Stimulated activated CD8-positive, alpha-beta memory T cell treated with anti-CD3 and anti-CD28 coated beads, Interleukin-7, amount 100 ng/mL, for 1 hour (primary cell): ENCODE results near the gene ACAP1.
"Not testable (repeated sequence)": the region's sequence is repeated elsewhere in the genome, so short reads cannot be mapped to it uniquely, and the experiment has no call there.

Experiments used
- DNase-seq, 2 donors: peaks; one replicate each; pipeline ENCODE4 v3.0.0-alpha.2; 2020; ENCODE audit warnings: low read depth in 2 of 2

Gene ACAP1

DNA sequence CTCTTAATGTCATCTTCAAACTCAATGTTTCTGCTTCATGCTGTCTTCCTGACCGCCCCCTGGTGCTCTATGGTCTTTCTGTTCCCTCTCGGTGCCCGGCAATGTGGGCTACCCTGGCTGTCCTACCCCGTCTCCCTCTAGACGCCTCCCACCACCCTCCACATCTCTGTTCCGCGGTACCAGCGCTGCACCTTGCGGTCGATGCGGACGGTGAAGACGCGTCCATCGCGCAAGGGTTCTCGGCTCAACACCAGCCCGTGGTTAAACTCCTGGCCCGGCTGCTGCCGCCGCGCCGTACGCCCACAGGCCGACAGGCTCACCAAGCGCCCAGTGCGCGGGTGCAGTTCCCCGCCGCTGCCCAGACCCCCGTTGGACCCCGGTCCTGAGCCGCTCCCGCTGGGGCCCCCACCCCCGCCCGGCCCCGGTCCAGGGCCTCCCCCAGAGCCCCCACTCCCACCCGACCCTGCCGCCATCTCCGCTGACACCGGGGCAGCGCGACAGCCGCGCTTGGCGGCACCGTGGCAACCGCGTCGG is 7.4 kb upstream of the ACAP1 start, which contains the start of gene NEURL4:
NEURL4 (minus strand) TSS at position 496 of the 534 bp plus-strand sequence; CDS start at position 473, 23 bp downstream.
- no peak for DNase-seq

DNA sequence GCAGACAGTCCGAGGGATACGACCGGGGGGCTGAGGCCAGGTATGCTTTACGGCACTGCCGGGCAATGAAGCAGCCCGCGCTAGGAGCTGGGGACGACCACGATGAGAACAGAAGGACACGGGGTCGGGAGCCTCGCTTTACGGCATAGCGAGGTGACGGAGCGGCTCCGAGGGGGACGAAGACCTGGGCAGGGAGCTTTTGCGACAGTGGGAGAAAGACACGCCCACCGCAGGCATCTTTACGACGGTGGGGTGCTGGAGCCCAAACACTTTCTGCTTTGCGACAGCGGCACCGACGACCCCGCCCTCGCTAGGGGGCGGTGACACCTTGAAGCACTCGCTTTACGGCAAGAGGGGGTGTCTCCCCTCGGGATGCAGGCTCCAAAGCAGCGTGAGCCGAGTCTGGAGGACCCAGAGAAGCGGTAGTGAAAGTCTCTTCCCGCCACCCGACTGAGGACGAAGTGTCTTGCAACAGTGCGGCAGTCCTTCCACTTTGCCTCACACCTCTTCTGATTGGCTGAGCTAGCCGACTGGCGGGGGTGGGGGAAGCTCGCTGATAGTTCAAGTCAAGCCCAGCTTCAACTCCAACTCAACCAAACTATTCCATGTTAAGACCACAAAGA is 6.8 kb upstream of the ACAP1 start:
- DNase-seq, result peak; percentile 91

DNA sequence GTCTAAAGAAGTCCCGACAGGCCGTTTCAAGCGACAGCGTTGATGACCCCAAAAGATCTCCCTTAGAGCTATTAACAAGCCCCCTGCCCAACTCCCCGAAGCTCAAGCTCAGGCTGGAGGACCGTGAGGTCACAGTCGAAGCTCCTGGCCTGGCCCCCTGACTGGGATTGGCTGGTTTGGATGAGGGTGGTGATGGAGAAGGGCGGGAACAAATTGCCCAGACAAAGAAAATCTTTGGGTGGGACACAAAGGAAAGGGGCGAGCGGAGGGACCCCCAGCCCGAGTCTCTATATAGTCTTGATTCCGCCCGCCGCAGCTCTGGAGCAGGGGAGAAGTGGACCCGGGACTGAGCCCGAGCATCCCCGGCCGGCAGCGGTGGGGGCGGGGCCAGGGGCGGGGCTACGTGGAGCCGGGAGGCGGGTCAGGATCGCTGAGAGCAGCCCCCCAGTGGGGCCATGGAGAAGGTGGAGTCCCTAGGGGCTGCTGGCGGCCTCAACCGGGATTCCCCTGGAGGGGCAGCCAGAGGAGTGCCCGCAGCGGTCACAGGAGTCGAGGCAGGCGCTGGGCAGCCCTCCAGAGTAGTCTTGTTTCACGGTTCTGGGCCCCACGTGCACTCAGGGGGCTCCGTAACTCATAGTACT is 6.2 kb upstream of the ACAP1 start:
- DNase-seq, result peak in 1 of 2 donors; percentile 55

DNA sequence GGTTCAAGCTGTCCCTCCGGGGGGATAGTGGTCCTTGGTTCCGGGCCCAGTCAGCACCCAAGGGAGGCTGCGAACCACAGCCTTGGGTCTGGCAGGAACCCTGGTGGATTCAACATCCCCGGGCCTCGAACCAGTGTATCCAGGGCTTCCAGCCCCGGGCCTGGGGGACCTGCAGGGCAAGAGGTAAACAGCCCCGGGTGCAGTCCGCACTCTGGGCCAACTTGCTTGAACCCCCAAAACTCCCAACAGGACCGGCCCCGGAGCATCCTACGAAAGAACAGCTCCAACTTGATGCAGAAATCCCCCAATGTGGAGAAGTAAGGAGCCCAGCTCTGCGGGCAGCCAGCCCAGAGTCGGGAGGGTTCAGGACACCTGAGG is 5.7 kb upstream of the ACAP1 start:
- DNase-seq, result no peak

DNA sequence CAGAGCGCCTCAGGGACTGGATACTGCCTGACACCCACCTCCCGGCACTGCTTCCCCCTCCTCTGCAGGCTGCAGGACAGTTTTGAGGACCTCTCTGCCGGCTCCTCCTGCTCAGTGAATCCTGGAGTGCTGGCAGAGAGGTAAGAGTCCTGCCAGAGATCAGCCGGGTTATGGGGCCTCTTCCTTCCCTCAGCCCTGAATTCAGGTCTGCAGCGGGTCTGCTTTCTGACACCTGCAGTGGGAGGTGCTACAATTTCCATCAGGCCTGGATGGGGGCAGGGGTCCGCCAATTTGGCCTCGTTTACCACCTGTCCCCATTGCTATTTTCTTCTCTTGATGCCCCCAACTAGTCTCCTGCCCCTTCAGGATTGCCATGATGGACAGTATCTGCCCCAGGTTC is 4.2 kb upstream of the ACAP1 start:
- no peak for DNase-seq

DNA sequence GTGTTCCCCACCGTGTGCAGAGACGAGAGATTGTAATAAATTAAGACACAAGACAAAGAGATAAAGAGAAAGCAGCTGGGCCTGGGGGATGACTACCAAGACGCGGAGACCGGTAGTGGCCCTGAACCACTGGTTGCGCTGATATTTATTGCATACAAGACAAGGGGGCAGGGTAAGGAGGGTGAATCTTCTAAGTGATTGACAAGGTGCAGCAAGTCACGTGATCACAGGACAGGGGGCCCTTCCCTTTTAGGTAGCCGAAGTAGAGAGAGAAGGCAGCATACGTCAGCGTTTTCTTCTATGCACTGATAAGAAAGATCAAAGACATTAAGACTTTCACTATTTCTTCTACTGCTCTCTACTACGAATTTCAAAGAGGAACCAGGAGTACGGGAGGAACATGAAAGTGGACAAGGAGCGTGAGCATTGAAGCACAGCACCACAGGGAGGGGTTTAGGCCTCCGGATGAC is 3.7 kb upstream of the ACAP1 start:
- not testable (repeated sequence) for DNase-seq

DNA sequence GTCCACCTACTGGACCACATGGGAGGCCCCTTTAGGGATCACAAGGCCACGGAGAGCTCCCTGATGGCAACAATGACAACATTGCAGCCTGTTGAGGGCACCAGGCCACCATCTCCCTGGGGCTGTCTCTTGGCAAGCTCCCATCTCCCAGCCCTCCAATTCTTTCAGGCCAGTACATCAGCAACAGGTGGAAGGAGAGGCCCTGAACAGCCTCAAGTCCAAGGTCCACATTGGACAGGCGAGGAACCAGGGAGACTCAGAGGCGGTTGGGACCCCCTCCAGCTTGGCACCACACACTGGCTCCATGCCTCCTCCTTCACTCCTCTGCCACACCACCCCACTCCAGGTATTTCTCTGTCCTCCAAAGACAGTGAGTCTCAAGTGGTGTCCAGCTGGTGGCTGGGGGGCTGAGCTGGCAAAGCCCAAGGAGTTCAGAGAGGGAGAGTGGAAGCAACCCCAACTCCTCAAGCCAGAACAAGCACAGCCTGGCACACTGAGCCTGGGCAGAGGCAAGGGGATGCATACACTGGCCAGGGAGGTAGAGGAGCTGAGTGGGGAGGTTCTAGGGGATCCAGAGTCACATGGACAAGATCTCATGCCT is 1.3 kb upstream of the ACAP1 start:
- no peak for DNase-seq

DNA sequence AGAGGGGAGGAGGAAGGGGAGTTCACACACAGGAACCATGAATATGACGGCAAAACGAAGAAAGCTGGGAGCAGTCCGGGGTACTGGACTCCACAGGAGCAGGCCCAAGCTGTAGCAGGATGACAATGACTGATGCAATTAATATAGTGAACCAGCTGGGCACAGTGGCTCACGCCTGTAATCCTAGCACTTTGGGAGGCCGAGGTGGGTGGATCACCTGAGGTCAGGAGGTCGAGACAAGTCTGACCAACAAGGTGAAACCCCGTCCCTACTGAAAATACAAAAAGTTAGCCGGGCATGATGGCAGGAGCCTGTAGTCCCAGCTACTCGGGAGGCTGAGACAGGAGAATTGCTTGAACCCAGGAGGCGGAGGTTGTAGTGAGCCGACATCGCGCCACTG is 564 bp upstream of the ACAP1 start:
- DNase-seq, result not testable (repeated sequence)

DNA sequence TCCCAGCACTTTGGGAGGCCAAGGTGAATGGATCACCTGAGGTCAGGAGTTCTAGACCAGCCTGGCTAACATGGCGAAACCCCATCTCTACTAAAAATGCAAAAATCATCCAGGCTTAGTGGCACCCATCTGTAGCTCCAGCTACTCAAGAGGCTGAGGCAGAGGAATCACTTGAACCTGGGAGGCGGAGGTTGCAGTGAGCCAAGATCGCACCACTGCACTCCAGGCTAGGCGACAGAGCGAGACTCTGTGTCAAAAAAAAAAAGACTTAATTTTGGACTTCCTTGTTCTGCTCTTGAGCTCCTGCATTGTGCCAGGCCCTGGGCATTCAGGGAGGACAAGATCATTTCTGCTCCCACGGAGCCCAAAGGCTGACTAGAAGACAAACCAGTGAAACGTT is 1.3 kb downstream of the ACAP1 start:
- not testable (repeated sequence) for DNase-seq

DNA sequence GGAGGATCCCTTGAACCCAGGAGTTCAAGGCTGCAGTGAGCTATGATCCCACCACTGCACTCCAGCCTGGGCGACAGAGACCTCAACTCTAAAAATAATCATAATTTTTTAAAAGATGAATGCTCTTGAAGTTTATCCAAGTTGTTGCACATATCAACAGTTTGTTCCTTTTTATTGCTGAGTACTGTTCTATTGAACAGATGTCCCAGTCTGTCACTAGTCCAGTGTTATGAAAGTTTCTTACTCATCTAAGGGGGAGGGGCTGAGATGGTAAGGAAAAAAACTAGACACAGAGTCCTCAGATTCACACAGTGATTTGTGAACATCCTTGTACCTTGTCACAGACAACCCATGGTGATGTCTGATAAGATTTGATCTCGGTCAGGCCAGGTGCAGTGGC is 3.9 kb downstream of the ACAP1 start:
- no peak for DNase-seq

DNA sequence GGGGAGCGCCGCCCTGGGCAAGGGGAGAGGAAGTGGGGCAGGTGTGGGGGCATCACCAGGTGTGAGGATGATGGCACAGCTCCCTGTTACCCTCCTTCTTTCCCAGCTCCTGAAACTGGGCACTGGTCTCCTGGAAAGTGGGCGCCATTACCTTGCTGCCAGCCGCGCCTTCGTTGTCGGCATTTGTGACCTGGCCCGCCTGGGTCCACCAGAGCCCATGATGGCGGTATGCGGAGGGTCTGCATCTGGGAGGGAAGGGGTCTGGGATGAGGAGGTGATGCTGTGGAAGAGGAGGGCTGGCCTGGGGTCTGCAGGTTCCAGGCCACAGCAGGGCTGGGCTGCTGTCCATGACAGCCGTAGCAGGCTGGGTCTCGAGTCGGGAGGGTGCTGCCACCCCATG is 5.5 kb downstream of the ACAP1 start:
- DNase-seq, result no peak

DNA sequence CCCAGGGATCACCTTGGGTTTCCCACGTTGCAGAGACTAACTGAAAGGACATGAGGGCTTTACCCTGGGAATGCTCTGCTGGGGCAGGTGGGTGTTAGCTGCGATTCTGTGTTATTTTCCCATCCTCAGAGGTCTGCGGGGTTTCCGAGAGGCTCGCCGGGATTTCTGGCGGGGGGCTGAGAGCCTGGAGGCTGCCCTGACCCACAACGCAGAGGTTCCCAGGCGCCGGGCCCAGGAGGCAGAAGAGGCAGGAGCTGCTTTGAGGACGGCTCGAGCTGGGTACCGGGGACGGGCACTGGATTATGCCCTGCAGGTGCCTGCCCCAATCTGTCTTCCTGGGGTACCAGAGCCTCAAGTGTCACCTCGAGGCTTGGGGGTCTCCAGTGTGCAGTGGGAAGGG is 6.9 kb downstream of the ACAP1 start:
- DNase-seq, result no peak

DNA sequence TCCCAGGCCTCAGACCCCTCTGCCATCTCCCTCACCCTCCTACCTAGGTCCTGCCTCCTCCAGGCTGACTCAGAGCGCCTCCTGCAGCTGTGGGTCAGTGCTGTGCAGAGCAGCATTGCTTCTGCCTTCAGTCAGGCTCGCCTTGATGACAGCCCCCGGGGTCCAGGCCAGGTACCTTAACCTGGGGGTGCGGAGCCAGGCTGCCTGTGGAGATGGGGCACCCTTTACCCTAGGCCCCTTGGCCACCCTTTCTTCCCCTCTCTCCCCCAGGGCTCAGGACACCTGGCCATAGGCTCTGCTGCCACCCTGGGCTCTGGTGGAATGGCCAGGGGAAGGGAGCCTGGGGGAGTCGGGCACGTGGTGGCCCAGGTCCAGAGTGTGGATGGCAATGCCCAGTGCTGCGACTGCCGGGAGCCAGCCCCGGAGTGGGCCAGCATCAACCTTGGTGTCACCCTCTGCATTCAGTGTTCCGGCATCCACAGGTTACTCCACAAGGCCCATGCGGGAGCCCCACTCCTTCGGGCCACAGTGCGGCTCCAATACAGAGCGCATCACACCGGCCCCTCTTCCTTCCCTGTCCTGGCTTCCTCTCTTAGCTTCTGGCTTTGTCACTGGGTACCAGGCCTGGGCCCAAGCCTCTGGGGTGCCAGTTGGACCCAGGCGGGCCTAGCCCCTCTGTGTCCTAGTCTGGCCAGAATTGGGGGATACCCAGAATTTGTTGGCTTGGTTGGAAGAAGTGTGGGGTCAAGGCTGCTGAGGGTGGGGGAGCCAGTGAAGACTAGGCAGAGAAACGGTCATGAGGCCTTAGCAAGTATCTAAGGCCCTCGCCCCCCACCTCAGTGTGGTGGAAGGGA is 10.7 kb downstream of the ACAP1 start:
- DNase-seq, result no peak

DNA sequence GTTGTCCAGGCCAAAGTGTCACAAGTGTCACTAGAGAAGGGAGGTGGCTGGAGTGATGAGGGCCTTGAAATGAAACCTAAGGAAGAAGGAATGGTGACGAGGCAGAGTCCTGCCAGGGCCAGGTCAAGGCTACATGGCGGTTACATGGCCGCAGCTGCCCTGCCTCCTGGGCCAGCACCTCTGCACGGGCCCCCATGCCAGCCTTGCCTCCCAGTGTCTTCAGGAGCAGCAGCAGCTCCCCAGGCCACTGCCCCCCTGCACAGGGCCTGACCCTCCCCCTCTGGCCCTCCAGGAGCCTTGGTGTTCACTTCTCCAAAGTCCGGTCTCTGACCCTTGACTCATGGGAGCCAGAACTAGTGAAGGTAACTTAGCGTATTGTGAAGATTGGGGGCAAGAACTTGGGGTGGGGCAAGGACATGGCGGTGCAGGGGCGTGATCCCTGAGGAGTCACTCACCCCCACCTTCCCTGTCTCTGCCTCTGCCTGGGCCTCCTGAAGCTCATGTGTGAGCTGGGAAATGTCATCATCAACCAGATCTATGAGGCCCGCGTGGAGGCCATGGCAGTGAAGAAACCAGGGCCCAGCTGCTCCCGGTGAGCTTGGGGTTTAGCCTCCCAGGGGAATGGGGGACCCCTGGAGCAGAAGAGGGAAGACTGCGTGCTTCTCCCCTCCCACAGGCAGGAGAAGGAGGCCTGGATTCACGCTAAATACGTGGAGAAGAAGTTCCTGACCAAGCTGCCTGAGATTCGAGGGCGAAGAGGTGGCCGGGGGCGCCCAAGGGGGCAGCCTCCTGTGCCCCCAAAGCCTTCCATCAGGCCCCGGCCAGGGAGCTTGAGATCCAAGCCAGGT is 11.5 kb downstream of the ACAP1 start:
- DNase-seq, result no peak

DNA sequence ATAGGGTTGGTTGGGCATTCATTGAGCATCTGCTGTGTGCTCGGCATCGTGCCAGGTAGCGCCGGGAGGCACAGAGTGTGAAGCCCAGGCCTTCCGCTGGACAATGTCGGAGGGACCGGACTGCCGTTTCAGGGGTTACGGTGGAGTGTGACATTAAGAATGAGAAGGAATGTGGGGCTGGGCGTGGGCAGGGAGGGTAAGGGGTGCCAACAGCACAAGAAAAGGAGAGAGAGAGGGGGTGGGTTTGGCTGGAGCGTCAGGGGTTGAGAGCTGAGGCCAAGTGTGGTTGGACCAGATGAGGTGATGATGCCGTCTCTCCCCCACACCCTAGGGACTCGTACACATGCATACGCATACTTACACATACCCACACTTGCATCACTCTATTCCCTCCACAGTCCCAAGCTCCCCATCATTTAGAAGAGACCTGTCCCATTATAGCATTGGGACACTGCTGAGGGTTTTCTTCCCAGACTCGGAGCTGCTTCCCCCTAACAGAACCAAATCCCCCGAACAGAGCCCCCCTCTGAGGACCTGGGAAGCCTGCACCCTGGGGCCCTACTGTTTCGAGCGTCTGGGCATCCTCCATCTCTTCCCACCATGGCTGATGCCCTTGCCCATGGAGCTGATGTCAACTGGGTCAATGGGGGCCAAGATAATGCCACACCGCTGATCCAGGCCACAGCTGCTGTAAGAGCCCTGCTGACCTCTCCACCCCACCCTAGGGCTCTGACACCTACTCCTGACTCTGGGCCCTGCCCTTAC is 12.3 kb downstream of the ACAP1 start:
- no peak for DNase-seq

DNA sequence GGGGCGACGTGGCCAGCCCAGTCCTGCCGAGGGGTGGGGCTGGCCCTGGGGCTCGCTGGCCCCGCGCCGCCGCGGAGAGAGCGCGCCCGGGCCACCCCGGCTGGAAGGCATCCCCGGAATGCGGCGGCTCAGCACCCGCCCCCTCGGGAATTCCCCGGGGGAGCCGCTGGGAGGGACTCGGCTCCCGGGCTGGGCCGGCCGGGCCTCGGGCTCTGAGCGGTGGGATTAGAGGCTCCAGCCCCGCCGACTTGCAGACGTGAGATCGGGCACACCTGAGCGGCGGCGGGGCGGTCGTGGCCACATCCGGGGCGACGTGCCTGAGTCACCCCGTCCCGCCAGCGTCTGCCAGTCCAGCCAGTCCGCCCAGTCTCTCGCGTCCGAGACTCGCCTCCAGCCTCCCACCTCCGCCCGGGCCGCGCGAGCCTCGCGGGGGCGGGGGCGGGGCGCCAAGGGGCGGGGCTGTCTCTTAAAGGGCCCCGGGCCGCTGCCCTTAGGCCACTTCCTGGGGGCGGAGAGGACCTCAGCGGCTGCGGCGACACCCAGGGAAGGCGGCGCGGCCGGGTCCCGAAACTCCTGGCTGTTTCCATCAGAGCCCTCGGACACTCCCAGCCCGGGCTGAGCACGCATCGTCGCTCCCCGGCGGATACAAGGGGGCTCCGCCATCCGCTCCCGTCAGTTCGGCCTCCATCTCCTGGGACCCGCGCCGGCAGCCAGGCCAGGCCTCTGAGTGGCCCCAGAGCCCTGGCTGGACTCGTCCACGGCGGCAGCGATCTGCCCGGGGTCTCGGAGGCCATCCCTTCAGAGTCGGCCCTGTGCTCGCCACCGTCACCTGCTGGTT is 15.6 kb downstream of the ACAP1 start, which contains the start of gene KCTD11:
KCTD11 (plus strand) TSS at position 498 of the 838 bp plus-strand sequence.
- peak; percentile 45 to 53 for DNase-seq

DNA sequence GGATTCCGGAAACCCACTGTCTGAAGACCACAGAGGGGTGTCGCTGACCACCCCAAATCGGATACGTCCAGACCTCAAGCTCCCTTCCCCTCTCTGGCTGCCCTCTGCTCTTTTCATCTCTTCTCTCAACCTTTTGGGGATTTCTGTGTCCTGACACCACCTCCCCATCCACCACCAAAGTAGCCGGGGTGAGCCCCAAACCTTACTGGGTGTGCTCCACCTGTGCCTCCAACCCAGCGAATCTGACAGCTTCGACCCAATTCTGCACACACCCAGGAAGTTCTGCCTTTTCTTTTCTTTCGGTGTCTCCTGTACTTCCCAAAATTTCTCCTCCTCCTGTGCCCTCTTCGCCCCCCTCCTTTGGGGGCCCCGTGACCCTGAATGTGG is 16.2 kb downstream of the ACAP1 start:
- DNase-seq, result no peak

DNA sequence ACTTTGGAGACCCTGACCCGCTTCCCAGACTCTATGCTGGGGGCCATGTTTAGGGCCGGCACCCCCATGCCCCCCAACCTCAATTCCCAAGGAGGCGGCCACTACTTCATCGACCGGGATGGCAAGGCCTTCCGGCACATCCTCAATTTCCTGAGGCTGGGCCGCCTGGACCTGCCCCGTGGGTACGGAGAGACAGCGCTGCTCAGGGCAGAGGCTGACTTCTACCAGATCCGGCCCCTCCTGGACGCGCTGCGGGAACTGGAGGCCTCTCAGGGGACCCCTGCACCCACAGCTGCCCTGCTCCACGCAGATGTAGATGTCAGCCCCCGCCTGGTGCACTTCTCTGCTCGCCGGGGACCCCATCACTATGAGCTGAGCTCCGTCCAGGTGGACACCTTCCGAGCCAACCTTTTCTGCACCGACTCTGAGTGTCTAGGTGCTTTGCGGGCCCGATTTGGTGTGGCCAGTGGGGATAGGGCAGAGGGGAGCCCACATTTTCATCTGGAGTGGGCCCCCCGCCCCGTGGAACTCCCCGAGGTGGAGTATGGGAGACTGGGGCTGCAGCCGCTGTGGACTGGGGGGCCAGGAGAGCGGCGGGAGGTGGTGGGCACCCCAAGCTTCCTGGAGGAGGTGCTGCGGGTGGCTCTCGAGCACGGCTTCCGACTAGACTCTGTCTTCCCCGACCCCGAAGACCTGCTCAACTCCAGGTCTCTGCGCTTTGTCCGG is 16.7 kb downstream of the ACAP1 start:
- no peak for DNase-seq
